Kidney (tissue), 14 donors: ENCODE results near the gene KIF12. TPM values are rescaled to one million over a fixed set of nuclear protein-coding genes. Genes with fewer than 3 reads are reported as not detected.

Source experiments
- DNase-seq, 5 donors: peaks; one replicate each; pipeline ENCODE4 v3.0.0-alpha.2; 2013 to 2020
- FAIRE-seq: peaks from 2 replicates; lab custom pipeline; 2012; peaks lifted over from hg19 to GRCh38; lab: Jason Lieb, UNC
- H3K27ac ChIP-seq, 2 donors: one replicate each; pipeline ENCODE4 v1.7.0; 2013; ENCODE audit warnings: low read depth in 2 of 2, low read length in 2 of 2, inconsistent platforms in 1 of 2
- H3K27me3 ChIP-seq: one replicate; pipeline ENCODE4 v1.7.1; 2013; ENCODE audit warnings: low read length, inconsistent platforms; ENCODE audit not compliant: control insufficient read depth, insufficient read depth
- H3K36me3 ChIP-seq, 3 donors: one replicate each; pipeline versions ENCODE4 v1.7.0 to v1.7.1; 2013; ENCODE audit warnings: low read length in 3 of 3, control low read depth in 1 of 3, inconsistent platforms in 1 of 3; ENCODE audit not compliant: insufficient read depth in 3 of 3, control insufficient read depth in 2 of 3
- H3K4me1 ChIP-seq, 3 donors: one replicate each; pipeline versions ENCODE4 v1.7.0 to v1.7.1; 2013; ENCODE audit warnings: low read length in 3 of 3, inconsistent platforms in 1 of 3, low read depth in 1 of 3; ENCODE audit not compliant: control insufficient read depth in 2 of 3, insufficient read depth in 2 of 3
- H3K4me3 ChIP-seq, 3 donors: one replicate each; pipeline versions ENCODE4 v1.7.0 to v1.8.1; 2013; ENCODE audit warnings: low read length in 3 of 3, control low read depth in 1 of 3, inconsistent platforms in 1 of 3
- H3K9ac ChIP-seq, 3 donors: one replicate each; pipeline versions ENCODE4 v1.7.0 to v1.7.1; 2013; ENCODE audit warnings: low read length in 3 of 3, control low read depth in 1 of 3, inconsistent platforms in 1 of 3
- H3K9me3 ChIP-seq, 3 donors: one replicate each; pipeline versions ENCODE4 v1.7.0 to v1.7.1; 2013; ENCODE audit warnings: low read length in 3 of 3, control low read depth in 1 of 3, inconsistent platforms in 1 of 3; ENCODE audit not compliant: control insufficient read depth in 2 of 3, insufficient read depth in 1 of 3
- intact Hi-C: fragments of 100-400 bp; cut with DNase I; formaldehyde crosslinking; loops from one replicate; pipeline ENCODE4 v1.11.1; 2022
- polyA plus RNA-seq: library from polyadenylated mRNA; stranded (reverse); fragments of 350-450 nt; fragmentation: Illumina TruSeq; extraction: RNeasy Lipid Tissue Mini Kit (QIAGEN cat#74804); gene quantifications from one replicate; pipeline ENCODE4 v1.2.3, GENCODE V29; 2014; ENCODE audit warnings: low read depth, low replicate concordance; ENCODE audit not compliant: insufficient read depth
- total RNA-seq: library from RNA; stranded (reverse); fragmentation: NEBNext Ultra II Directional; extraction: Animal tissue kit (Norgen Biotek cat#: 25700); gene quantifications from one replicate; pipeline ENCODE4 v1.2.1, GENCODE V29; 2021
- TF ChIP-seq, protein P1 (sequence below): IDR thresholded peaks from 3 replicates; pipeline ENCODE4 v1.5.1; 2012; ENCODE audit warnings: mild to moderate bottlenecking, moderate library complexity, borderline replicate concordance; ENCODE audit not compliant: insufficient read depth; ENCODE audit errors: extremely low read depth
- donor health status: control.
- donor health status: control.
- donor health status: control.
- donor health status: control.
- donor health status: control.
- donor health status: DM: yes; HTN: yes; CAD: no.
- donor health status: Normal renal cell carcinoma (clear cell type).

Gene KIF12
- total and polyA plus RNA-seq, 2 donors from 2014 or later: 155 to 202 TPM

DNA sequence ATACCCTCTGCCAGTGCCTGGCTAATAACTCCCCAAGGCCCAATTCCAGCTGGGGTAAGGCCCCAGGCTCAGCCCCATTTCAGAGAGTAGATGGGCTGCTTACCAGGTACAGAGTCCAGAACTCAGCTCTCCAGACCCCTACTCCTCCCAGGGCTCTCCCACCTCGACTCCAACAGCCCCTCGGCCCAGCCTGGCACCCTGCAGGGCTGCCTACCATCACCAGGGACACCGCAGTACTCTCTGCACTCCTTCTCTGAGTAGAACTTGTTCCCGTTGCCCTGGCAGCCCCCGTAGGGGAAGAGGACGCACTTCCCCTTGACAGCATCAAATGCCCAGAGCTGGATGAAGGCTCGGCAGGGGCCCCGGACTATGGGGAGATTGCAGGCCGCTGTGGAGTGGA lies 38.4 kb downstream of the KIF12 start:
- H3K36me3 ChIP-seq: no peaks in the 10 kb centered on the region
- intact Hi-C loops: no loop called here
- TF ChIP-seq, protein P1, sequence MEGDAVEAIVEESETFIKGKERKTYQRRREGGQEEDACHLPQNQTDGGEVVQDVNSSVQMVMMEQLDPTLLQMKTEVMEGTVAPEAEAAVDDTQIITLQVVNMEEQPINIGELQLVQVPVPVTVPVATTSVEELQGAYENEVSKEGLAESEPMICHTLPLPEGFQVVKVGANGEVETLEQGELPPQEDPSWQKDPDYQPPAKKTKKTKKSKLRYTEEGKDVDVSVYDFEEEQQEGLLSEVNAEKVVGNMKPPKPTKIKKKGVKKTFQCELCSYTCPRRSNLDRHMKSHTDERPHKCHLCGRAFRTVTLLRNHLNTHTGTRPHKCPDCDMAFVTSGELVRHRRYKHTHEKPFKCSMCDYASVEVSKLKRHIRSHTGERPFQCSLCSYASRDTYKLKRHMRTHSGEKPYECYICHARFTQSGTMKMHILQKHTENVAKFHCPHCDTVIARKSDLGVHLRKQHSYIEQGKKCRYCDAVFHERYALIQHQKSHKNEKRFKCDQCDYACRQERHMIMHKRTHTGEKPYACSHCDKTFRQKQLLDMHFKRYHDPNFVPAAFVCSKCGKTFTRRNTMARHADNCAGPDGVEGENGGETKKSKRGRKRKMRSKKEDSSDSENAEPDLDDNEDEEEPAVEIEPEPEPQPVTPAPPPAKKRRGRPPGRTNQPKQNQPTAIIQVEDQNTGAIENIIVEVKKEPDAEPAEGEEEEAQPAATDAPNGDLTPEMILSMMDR: no peak
- H3K4me3 ChIP-seq: no peak overlapping the region
- peaks cover 0 to 5% (median 4%) of the 10 kb centered on the region in 3 donors for H3K4me1 ChIP-seq
- no peaks in the 10 kb centered on the region for H3K9me3 ChIP-seq
- no peak for FAIRE-seq
- peak in 1 of 5 donors; percentile 7 for DNase-seq
- H3K27ac ChIP-seq: no peak overlapping the region
- H3K27me3 ChIP-seq: no peaks in the 10 kb centered on the region
- no peak overlapping the region for H3K9ac ChIP-seq

DNA sequence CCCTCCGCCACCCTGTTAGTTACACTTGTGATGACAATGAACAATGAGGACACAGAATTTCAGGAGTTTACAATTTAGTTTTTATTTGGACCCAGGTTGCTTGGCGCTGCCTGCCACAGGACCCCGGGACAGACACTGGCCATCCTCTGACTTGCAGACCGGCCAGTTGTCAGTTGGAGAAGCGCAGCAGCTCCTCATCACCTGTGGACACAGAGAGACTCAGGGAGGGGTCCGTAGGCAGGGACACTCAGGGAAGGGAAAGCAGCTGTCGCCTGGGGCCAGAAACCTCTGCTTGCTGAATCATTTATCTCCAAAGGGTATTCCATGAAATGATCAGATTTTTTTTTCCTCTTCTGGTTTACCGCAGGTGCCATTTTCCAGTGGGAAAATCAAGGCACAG lies 39.0 kb downstream of the KIF12 start:
- intact Hi-C loops: no loop called here

GRCh38 chr9:114059047-114059803 lies 39.9 kb downstream of the KIF12 start:
- Histone ChIP-seq H3K36me3 (no peaks in the 10 kb centered on the region), H3K4me3 (no peak overlapping the region), H3K27ac (no peak overlapping the region), H3K4me1 (peaks cover 0 to 5% (median 4%) of the 10 kb centered on the region in 3 donors), H3K27me3 (no peaks in the 10 kb centered on the region), H3K9me3 (no peaks in the 10 kb centered on the region), H3K9ac (no peak overlapping the region)
- intact Hi-C loops: no loop called here
- TF ChIP-seq, protein P1: no peak
- FAIRE-seq (no peak), DNase-seq (peak in 2 of 5 donors; percentile 7 to 33)

More for the DNA sequence above, 39.0 kb downstream of the KIF12 start:
- H3K4me3 ChIP-seq: no peak overlapping the region
- DNase-seq: peak in 1 of 5 donors; percentile 6
- peaks cover 0 to 5% (median 4%) of the 10 kb centered on the region in 3 donors for H3K4me1 ChIP-seq
- H3K36me3 ChIP-seq: no peaks in the 10 kb centered on the region
- no peak for FAIRE-seq
- TF ChIP-seq, protein P1: no peak
- H3K9ac ChIP-seq: no peak overlapping the region
- no peaks in the 10 kb centered on the region for H3K27me3 ChIP-seq
- H3K9me3 ChIP-seq: no peaks in the 10 kb centered on the region
- no peak overlapping the region for H3K27ac ChIP-seq

GRCh38 chr9:114058688-114059046 lies 40.4 kb downstream of the KIF12 start:
- Histone ChIP-seq H3K4me1 (peaks cover 0 to 5% (median 4%) of the 10 kb centered on the region in 3 donors), H3K36me3 (peaks cover 0 to under 1% (median 0%) of the 10 kb centered on the region in 3 donors), H3K4me3 (no peak overlapping the region), H3K9ac (no peak overlapping the region), H3K9me3 (no peaks in the 10 kb centered on the region), H3K27ac (no peak overlapping the region), H3K27me3 (no peaks in the 10 kb centered on the region)
- TF ChIP-seq, protein P1: no peak
- no peak for FAIRE-seq
- peak in 2 of 5 donors; percentile 6 to 23 for DNase-seq
- intact Hi-C loops: no loop called here
